Measurements from ENCODE around the gene SPATA21.

GRCh38 chr1:16446116-16446515 is 8.9 kb upstream of the SPATA21 start:
- no peak for TF ChIP-seq CHD1 (IDR thresholded peaks at IDR 0.05; ENCODE audit: low read depth, low read length)
- no peak for TF ChIP-seq TCF3 (IDR thresholded peaks at IDR 0.05; ENCODE audit: borderline replicate concordance, insufficient read depth, low read depth, low read length)
- no peak for TF ChIP-seq JUND (IDR thresholded peaks at IDR 0.05; ENCODE audit: low read depth, low read length)
- no peak for TF ChIP-seq POLR2A (IDR thresholded peaks at IDR 0.05; ENCODE audit: low read depth, low read length)
- no peak for TF ChIP-seq REST (IDR thresholded peaks at IDR 0.05; ENCODE audit: low read depth, low read length)
- TF ChIP-seq IRF3 (IDR thresholded peaks at IDR 0.05), result no peak
- no peak for TF ChIP-seq CBX5 (IDR thresholded peaks at IDR 0.05; ENCODE audit: low read depth)
- no peak for TF ChIP-seq CTCF (IDR thresholded peaks at IDR 0.05 in 2 of 3, conservative IDR thresholded peaks at IDR 0.05 in 1 of 3; ENCODE audit: control insufficient read depth in 2 of 3, extremely low read depth in 1 of 3, insufficient read depth in 1 of 3, low read depth in 3 of 3, low read length in 3 of 3)
- TF ChIP-seq ZNF274 (IDR thresholded peaks at IDR 0.05; ENCODE audit: insufficient read depth, insufficient read length), result no peak
- no peak for TF ChIP-seq PBX3 (IDR thresholded peaks at IDR 0.05; ENCODE audit: insufficient replicate concordance, low read depth, low read length)
- no peak for TF ChIP-seq TBL1XR1 (IDR thresholded peaks at IDR 0.05; ENCODE audit: low read depth, low read length)
- no peak for TF ChIP-seq SIX5 (IDR thresholded peaks at IDR 0.05; ENCODE audit: low read depth, low read length, severe bottlenecking)

All from GM12878 (cell line).